Right lobe of liver (tissue), 4 donors: Measurements from ENCODE around the gene JUP.

Experiments used
- POLR2A ChIP-seq: fragments of 450-650 bp; IDR thresholded peaks from one replicate; pipeline ENCODE4 v1.6.1; 2017; ENCODE audit warnings: antibody characterized with exemption, mild to moderate bottlenecking
- TF ChIP-seq, protein P1 (sequence below), 4 donors: fragments of 200-600 bp in 3 of 4; fragments of 450-650 bp in 1 of 4; IDR thresholded peaks; one replicate each; pipeline versions ENCODE4 v1.5.1 to v1.8.0; 2016 to 2022; ENCODE audit warnings: antibody characterized with exemption in 4 of 4, mild to moderate bottlenecking in 2 of 4
- donor health status: DM: no; HTN: no; CAD: no.
- donor health status: DM: no; HTN: no; CAD: no.
- donor health status: DM: no; HTN: yes; CAD: no.

GRCh38 chr17:41811549-41812380 is 25.3 kb upstream of the JUP start, which contains the start of gene P3H4:
- peak; percentile 42 for TF ChIP-seq POLR2A
- TF ChIP-seq, protein P1, sequence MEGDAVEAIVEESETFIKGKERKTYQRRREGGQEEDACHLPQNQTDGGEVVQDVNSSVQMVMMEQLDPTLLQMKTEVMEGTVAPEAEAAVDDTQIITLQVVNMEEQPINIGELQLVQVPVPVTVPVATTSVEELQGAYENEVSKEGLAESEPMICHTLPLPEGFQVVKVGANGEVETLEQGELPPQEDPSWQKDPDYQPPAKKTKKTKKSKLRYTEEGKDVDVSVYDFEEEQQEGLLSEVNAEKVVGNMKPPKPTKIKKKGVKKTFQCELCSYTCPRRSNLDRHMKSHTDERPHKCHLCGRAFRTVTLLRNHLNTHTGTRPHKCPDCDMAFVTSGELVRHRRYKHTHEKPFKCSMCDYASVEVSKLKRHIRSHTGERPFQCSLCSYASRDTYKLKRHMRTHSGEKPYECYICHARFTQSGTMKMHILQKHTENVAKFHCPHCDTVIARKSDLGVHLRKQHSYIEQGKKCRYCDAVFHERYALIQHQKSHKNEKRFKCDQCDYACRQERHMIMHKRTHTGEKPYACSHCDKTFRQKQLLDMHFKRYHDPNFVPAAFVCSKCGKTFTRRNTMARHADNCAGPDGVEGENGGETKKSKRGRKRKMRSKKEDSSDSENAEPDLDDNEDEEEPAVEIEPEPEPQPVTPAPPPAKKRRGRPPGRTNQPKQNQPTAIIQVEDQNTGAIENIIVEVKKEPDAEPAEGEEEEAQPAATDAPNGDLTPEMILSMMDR (IDR thresholded peaks at IDR 0.05), result peak; percentile 55 to 80 (median 76)
